ENCODE measurements around the gene SLAMF6. TPM values are rescaled to one million over a fixed set of nuclear protein-coding genes. Genes with fewer than 3 reads are reported as not detected.

SLAMF6 gene
- not detected for polyA plus RNA-seq (2012; ENCODE audit: insufficient read length, low read depth)

- TF ChIP-seq TAF1 (IDR thresholded peaks at IDR 0.05; ENCODE audit: borderline replicate concordance, insufficient read depth, low read length) (no peak), POLR2AphosphoS5 (IDR thresholded peaks at IDR 0.05; ENCODE audit: low read depth, low read length) (no peak), REST (IDR thresholded peaks at IDR 0.05; ENCODE audit: insufficient read depth in 1 of 2, low read depth in 2 of 2, low read length in 2 of 2) (no peak), FOXP2 (optimal IDR thresholded peaks at IDR 0.05; ENCODE audit: borderline replicate concordance, extremely low read depth, extremely low read length, insufficient read depth) (no peak), SIN3A (IDR thresholded peaks at IDR 0.05; ENCODE audit: borderline replicate concordance, insufficient read depth, low read length) (no peak)
Observed at GRCh38 chr1:160522622-160523345, at the start of gene SLAMF6. TSS of gene SLAMF6 (minus strand) at chr1:160523255. CDS start at chr1:160523192, 63 bp downstream.

GRCh38 chr1:160570840-160571239 is 47.8 kb upstream of the SLAMF6 start:
- TF ChIP-seq FOXP2 (optimal IDR thresholded peaks at IDR 0.05; ENCODE audit: borderline replicate concordance, extremely low read depth, extremely low read length, insufficient read depth) (no peak), SIN3A (IDR thresholded peaks at IDR 0.05; ENCODE audit: borderline replicate concordance, insufficient read depth, low read length) (no peak)

- TF ChIP-seq POLR2AphosphoS5 (IDR thresholded peaks at IDR 0.05; ENCODE audit: low read depth, low read length) (no peak), REST (IDR thresholded peaks at IDR 0.05; ENCODE audit: insufficient read depth in 1 of 2, low read depth in 2 of 2, low read length in 2 of 2) (no peak), TAF1 (IDR thresholded peaks at IDR 0.05; ENCODE audit: borderline replicate concordance, insufficient read depth, low read length) (no peak), FOXP2 (optimal IDR thresholded peaks at IDR 0.05; ENCODE audit: borderline replicate concordance, extremely low read depth, extremely low read length, insufficient read depth) (no peak), SIN3A (IDR thresholded peaks at IDR 0.05; ENCODE audit: borderline replicate concordance, insufficient read depth, low read length) (no peak)
Observed at GRCh38 chr1:160569806-160570205, 46.8 kb upstream of the SLAMF6 start.

GRCh38 chr1:160567858-160568682 is 45.0 kb upstream of the SLAMF6 start:
- TF ChIP-seq REST (IDR thresholded peaks at IDR 0.05; ENCODE audit: insufficient read depth in 1 of 2, low read depth in 2 of 2, low read length in 2 of 2): no peak
- no peak for TF ChIP-seq FOXP2 (optimal IDR thresholded peaks at IDR 0.05; ENCODE audit: borderline replicate concordance, extremely low read depth, extremely low read length, insufficient read depth)
- no peak for TF ChIP-seq TAF1 (IDR thresholded peaks at IDR 0.05; ENCODE audit: borderline replicate concordance, insufficient read depth, low read length)
- no peak for TF ChIP-seq POLR2AphosphoS5 (IDR thresholded peaks at IDR 0.05; ENCODE audit: low read depth, low read length)
- TF ChIP-seq SIN3A (IDR thresholded peaks at IDR 0.05; ENCODE audit: borderline replicate concordance, insufficient read depth, low read length): no peak

- TF ChIP-seq REST (IDR thresholded peaks at IDR 0.05; ENCODE audit: insufficient read depth in 1 of 2, low read depth in 2 of 2, low read length in 2 of 2) (no peak), FOXP2 (optimal IDR thresholded peaks at IDR 0.05; ENCODE audit: borderline replicate concordance, extremely low read depth, extremely low read length, insufficient read depth) (no peak), SIN3A (IDR thresholded peaks at IDR 0.05; ENCODE audit: borderline replicate concordance, insufficient read depth, low read length) (no peak), POLR2AphosphoS5 (IDR thresholded peaks at IDR 0.05; ENCODE audit: low read depth, low read length) (no peak), TAF1 (IDR thresholded peaks at IDR 0.05; ENCODE audit: borderline replicate concordance, insufficient read depth, low read length) (no peak)
Observed at GRCh38 chr1:160567341-160567740, 44.3 kb upstream of the SLAMF6 start.

Data from PFSK-1 (cell line).